HG02678 (cell line): ENCODE measurements around the gene VKORC1.

Source experiments
- ATAC-seq: cut with Tn5 transposase; IDR thresholded peaks from one replicate; pipeline ENCODE4 v1.9.1; 2021; ENCODE audit warnings: mild to moderate bottlenecking, moderate library complexity; ENCODE audit not compliant: unreplicated experiment

The VKORC1 gene

DNA sequence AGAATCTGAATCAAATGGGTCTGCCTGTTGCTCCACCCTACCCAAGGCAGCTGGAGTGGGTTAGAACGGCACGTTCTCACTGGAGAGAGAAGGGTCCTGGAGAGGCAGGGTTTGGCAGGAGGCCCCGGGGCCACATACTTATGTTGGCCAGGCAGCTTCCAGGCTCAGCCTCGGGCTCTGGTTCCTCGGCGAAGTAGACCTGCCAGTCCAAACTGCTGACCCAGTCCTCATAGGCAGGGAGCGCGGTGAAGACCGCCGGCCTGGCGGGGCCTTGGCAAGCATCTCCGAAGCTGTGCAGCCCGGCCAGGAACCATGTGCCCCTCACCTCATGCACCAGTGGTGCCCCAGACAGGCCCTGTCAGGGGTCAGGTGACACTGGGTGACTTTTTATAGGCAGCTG, 10.6 kb downstream of the VKORC1 start:
- no peak for ATAC-seq

DNA sequence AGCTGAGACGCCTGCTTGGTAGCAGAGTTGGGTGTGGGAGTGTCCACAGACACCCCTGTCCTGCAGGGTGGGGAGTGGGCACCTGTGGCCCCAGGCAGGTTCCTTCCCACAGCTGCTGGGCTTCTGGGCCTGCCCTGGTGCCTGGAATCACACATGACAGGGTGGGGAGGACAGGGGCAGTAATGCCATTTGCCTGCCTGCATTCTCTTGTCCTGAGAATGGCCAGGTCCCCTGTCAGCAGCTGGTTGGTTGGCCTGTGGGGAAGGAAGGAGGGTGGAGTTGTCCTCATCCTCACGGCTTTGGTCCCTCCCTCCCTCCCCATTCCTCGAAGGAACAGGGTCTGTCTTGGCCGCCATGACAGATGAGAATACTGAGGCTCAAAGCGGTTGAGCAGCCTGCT, 11.0 kb downstream of the VKORC1 start:
- ATAC-seq = no peak

DNA sequence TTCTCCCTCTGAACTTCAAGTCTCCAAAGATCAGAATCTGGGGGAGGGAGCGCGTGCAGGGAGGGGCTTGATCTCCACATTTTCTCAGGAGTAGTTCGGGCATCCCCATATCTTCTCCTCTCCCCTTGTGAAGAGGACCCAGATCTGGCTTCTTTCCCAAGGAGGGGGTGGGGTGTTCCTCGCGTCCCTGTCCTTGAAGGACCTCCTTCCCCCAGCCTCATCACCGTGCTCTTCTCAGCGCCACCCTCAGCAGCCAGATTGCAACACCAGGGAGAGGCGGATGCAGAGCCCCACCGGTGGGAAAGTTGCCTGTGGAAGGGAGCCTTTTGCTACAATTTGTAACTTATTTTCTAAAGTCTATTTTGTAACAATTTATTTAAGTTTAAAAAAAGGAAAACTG, 11.5 kb downstream of the VKORC1 start:
- no peak for ATAC-seq

- ATAC-seq = no peak
Measured at GRCh38 chr16:31082368-31083045, 12.1 kb downstream of the VKORC1 start.

DNA sequence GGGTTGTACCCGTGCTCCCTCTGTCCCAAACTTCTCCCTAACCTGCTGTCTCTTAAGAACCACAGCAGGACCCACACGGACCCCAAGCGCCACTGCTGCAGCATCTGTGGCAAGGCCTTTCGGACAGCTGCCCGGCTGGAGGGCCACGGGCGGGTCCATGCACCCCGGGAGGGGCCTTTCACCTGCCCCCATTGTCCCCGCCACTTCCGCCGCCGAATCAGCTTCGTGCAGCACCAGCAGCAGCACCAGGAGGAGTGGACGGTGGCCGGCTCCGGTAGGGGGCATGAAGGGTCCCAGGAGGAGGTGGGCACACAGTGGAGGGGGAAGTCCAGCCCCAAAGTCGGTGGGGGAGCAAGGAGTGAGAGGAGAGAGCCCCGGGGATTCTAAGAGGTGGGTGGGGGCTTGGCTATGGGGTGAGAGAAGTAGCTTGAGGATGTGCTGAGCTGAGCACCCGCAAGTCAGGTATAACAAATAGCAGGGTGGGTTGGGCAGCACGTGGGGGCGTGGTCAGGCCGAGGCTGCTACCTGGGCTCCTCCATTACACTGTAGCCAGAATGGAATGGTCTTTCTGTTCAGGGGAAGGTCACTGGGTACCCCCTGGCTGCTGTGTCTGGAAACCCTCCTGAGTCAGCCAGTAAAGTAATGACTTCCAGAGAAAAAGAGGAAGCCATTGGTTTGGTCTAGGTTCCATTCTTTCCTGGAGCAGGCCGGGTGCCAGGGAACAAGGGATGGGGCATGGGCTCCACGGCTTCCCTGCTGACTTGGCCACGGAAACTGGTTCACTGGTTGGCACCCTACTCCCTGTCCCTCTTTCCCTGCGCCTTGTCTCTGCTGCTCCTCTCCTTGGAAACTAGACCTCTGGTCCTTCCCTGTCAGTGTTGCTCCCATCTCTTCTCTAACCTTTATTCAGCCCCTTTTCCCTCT, 12.9 kb downstream of the VKORC1 start:
- no peak for ATAC-seq

- ATAC-seq = no peak
Measured at GRCh38 chr16:31080756-31081419, 13.7 kb downstream of the VKORC1 start.

- ATAC-seq = no peak
Measured at GRCh38 chr16:31080035-31080629, 14.5 kb downstream of the VKORC1 start.

- no peak for ATAC-seq
Measured at GRCh38 chr16:31079342-31079944, 15.2 kb downstream of the VKORC1 start.

DNA sequence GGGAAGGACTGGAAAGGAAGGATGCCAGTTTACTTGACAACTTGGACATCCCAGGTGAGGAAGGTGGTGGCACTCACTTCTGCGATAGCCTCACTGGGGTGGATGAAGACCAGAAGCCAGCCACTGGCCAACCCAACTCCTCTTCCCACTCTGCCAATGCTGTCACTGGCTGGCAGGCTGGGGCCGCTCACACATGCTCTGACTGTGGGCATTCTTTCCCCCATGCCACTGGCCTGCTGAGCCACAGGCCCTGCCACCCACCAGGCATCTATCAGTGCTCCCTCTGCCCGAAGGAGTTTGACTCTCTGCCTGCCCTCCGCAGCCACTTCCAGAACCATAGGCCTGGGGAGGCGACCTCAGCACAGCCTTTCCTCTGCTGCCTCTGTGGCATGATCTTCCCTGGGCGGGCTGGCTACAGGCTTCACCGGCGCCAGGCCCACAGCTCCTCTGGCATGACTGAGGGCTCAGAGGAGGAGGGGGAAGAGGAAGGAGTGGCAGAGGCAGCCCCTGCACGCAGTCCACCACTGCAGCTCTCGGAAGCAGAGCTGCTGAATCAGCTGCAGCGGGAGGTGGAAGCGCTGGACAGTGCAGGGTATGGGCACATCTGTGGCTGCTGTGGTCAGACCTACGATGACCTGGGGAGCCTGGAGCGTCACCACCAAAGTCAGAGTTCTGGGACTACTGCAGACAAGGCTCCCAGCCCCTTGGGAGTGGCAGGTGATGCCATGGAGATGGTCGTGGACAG, 15.8 kb downstream of the VKORC1 start:
- no peak for ATAC-seq

DNA sequence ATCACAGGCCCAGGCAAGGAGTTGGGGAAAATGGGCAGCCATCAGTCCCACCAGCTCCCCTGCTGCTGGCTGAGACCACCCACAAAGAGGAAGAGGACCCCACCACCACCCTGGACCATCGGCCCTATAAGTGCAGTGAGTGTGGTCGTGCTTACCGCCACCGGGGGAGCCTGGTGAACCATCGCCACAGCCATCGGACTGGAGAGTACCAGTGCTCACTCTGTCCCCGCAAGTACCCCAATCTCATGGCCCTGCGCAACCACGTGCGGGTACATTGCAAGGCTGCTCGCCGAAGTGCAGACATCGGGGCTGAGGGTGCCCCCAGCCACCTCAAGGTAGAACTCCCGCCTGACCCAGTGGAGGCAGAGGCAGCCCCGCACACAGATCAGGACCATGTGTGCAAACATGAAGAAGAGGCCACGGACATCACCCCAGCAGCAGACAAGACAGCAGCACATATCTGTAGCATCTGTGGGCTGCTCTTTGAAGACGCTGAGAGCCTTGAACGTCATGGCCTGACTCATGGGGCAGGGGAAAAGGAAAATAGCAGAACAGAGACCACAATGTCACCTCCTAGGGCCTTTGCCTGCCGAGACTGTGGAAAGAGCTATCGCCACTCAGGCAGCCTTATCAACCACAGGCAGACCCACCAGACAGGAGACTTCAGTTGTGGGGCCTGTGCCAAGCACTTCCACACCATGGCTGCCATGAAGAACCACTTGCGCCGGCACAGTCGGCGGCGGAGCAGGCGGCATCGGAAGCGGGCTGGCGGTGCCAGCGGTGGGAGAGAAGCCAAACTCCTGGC, 16.8 kb downstream of the VKORC1 start:
- ATAC-seq = no peak

DNA sequence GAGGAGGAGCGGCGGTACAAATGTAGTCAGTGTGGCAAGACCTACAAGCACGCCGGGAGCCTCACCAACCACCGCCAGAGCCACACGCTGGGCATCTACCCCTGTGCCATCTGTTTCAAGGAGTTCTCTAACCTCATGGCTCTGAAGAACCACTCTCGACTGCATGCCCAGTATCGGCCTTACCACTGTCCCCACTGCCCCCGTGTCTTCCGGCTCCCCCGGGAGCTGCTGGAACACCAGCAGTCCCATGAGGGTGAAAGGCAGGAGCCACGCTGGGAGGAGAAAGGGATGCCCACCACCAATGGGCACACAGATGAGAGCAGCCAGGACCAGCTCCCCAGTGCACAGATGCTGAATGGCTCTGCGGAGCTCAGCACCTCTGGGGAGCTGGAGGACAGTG, 17.6 kb downstream of the VKORC1 start:
- no peak for ATAC-seq

- ATAC-seq = no peak
Measured at GRCh38 chr16:31076319-31076718, 18.3 kb downstream of the VKORC1 start.

GRCh38 chr16:31074814-31075183, 19.8 kb downstream of the VKORC1 start:
- no peak for ATAC-seq

DNA sequence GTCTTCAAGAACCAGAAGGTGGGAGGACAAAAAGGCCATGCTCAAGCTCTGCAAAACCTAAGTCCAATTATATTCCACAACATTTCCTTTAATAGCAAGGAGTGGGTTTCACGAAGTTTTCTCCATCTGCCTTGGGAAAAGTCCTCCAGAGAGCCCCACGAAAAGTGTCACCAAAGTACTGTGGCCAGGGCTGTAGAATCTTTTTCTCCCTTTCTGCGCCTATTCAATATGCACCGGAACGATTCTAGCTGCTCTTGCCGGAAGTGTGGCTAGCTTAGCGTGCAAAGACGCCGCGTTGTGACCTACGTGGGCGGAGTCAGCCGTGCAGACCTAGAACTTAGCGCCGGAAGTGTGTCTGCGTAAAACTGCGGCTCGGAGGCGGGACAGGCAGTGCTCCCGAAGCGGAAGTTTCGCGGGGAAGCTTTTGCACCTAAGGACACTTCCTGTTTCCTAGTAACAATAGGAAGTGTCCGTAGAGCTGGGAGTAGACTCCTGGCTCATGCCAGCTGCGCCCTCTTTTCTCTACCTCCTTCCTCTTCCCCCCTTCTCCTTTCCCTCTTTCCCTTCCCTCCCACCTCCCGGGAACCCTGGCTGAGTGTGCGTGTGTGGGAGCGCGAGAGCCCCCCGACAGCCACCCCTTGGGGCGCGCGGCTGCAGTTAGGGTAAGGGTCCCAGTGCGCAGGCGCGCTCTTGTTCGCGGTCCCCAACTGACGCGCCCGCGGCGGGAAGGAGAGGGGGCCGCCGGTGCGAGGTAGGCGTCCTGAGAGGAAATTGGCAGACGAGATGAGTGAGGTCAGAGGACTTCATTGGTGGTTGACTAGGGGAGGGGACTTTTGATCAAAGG, 20.4 kb downstream of the VKORC1 start, which contains the start of the genes ZNF646 and ZNF668:
Gene ZNF646 (plus strand): TSS at position 453 of the 844 bp plus-strand sequence. CDS start 1,903 bp downstream, outside the sequence.
Gene ZNF668 (minus strand): TSS at position 271 of the 844 bp plus-strand sequence. CDS start 9,781 bp downstream, outside the sequence.
- peak; percentile 72 for ATAC-seq

- peak; percentile 56 for ATAC-seq
Measured at GRCh38 chr16:31073142-31073969, 21.2 kb downstream of the VKORC1 start.

GRCh38 chr16:31072540-31073141, 22.0 kb downstream of the VKORC1 start:
- no peak for ATAC-seq

GRCh38 chr16:31071861-31072260, 22.7 kb downstream of the VKORC1 start:
- no peak for ATAC-seq
